ENCODE results near the gene COL6A3. TPM values are rescaled to one million over a fixed set of nuclear protein-coding genes. Genes with fewer than 3 reads are reported as not detected.

COL6A3 gene
- total and polyA plus RNA-seq, 2 of the 13 experiments (the other 11 are each of a cell fraction or from before 2014, with no cell fraction given), result 0.03 TPM; not detected in 1

- TF ChIP-seq, protein P1, sequence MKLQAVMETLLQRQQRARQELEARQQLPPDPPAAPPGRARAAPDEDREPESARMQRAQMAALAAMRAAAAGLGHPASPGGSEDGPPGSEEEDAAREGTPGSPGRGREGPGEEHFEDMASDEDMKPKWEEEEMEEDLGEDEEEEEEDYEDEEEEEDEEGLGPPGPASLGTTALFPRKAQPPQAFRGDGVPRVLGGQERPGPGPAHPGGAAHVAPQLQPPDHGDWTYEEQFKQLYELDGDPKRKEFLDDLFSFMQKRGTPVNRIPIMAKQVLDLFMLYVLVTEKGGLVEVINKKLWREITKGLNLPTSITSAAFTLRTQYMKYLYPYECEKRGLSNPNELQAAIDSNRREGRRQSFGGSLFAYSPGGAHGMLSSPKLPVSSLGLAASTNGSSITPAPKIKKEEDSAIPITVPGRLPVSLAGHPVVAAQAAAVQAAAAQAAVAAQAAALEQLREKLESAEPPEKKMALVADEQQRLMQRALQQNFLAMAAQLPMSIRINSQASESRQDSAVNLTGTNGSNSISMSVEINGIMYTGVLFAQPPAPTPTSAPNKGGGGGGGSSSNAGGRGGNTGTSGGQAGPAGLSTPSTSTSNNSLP (IDR thresholded peaks at IDR 0.05; ENCODE audit: low read depth, low read length), result no peak
- TF ChIP-seq ZNF577 (CRISPR knock-in tag; IDR thresholded peaks at IDR 0.05; ENCODE audit: borderline replicate concordance, low read depth) (no peak), EED (CRISPR knock-in tag; IDR thresholded peaks at IDR 0.05) (no peak), KMT2A (CRISPR knock-in tag; IDR thresholded peaks at IDR 0.05) (no peak)
- Histone ChIP-seq H3K36me3 (replicated peaks in 1 of 2; ENCODE audit: control insufficient read depth in 1 of 2, insufficient read depth in 2 of 2, low read length in 2 of 2) (no peaks in the 10 kb centered on the region), H3K9me3 (ENCODE audit: low read length) (no peaks in the 10 kb centered on the region), H3K4me2 (ENCODE audit: low read depth, low read length) (no peak overlapping the region), H3K27ac (ENCODE audit: extremely low read length, insufficient read depth, low read length) (no peak overlapping the region), H3K27me3 (ENCODE audit: control insufficient read depth in 1 of 2, insufficient read depth in 2 of 2, low read length in 2 of 2) (peaks cover 2 to 64% of the 10 kb centered on the region in 2 experiments; a peak in 4 of 5 replicates), H2AFZ (ENCODE audit: low read length) (no peak overlapping the region), H3K4me1 (ENCODE audit: insufficient read depth, low read length) (peaks cover 6% of the 10 kb centered on the region; the same call in 1 of the 2 replicates), H3K4me3 (replicated peaks in 1 of 3; ENCODE audit: insufficient read depth in 1 of 3, low read depth in 2 of 3, low read length in 3 of 3) (no peak overlapping the region), H3K9ac (ENCODE audit: insufficient read depth, low read depth, low read length) (no peak overlapping the region), H3K79me2 (ENCODE audit: insufficient read depth, low read length) (no peaks in the 10 kb centered on the region), H4K20me1 (ENCODE audit: insufficient read depth, low read length) (peaks cover 2% of the 10 kb centered on the region; the same call in 1 of the 2 replicates)
- WGBS (ENCODE audit: low lambda C conversion rate), result 33% methylated on average over 6 of the region's 6 CpGs
- DNase-seq (ENCODE audit: low spot score) (no peak), FAIRE-seq (no peak), ATAC-seq (no peak)
- intact Hi-C loops (cut with micrococcal nuclease; ENCODE audit: unreplicated experiment) (no loop called here), in situ Hi-C loops (cut with HindIII; ENCODE audit: extremely low pct_ligation_motif_present, low pct_unique_long_range_greater_than_20kb) (no loop called here)
- ChIA-PET CTCF (ENCODE audit: low intra/inter-chr PET ratio, low total read pairs) (no interaction called here), POLR2A (no interaction called here)
- BruUV-seq (replicated peaks), result no TSS peak
Observed at GRCh38 chr2:237448626-237449025, 34.7 kb upstream of the COL6A3 start.

DNA sequence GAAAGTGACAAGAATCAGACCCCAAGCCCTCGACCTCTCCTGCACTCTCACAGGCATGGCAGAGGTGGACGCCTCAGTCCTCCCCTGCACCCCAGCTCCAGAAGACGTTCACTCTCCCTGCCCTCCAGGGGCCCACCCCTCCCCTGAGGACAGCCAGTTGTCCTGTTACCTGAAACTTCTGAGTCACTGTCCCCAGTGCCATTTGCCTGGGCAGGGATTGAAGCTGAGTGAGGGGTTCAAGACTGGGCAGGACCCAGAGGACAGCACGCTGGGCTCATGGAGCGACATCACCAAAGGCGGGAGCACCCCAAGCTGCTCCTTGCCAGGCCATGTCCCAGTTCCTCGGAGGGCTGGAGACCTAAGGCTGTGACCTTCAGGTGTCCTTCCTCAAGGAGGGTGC lies 34.2 kb upstream of the COL6A3 start:
- H3K27me3 ChIP-seq (ENCODE audit: control insufficient read depth in 1 of 2, insufficient read depth in 2 of 2, low read length in 2 of 2), result peaks cover 2 to 60% of the 10 kb centered on the region in 2 experiments; a peak in 4 of 5 replicates
- H2AFZ ChIP-seq (ENCODE audit: low read length), result no peak overlapping the region
- H4K20me1 ChIP-seq (ENCODE audit: insufficient read depth, low read length), result peaks cover 2% of the 10 kb centered on the region; the same call in 1 of the 2 replicates
- POLR2A ChIA-PET, result no interaction called here
- H3K27ac ChIP-seq (ENCODE audit: extremely low read length, insufficient read depth, low read length), result no peak overlapping the region
- H3K4me3 ChIP-seq (replicated peaks in 1 of 3; ENCODE audit: insufficient read depth in 1 of 3, low read depth in 2 of 3, low read length in 3 of 3), result no peak overlapping the region
- no peak for FAIRE-seq
- WGBS (ENCODE audit: low lambda C conversion rate), result 48% methylated on average over 7 of the region's 7 CpGs
- no peaks in the 10 kb centered on the region for H3K36me3 ChIP-seq (replicated peaks in 1 of 2; ENCODE audit: control insufficient read depth in 1 of 2, insufficient read depth in 2 of 2, low read length in 2 of 2)
- intact Hi-C loops (cut with micrococcal nuclease; ENCODE audit: unreplicated experiment), result no loop called here
- no peak for ATAC-seq
- no peaks in the 10 kb centered on the region for H3K79me2 ChIP-seq (ENCODE audit: insufficient read depth, low read length)
- no peak overlapping the region for H3K9ac ChIP-seq (ENCODE audit: insufficient read depth, low read depth, low read length)
- H3K4me2 ChIP-seq (ENCODE audit: low read depth, low read length), result no peak overlapping the region
- H3K4me1 ChIP-seq (ENCODE audit: insufficient read depth, low read length), result peaks cover 6% of the 10 kb centered on the region; the same call in 1 of the 2 replicates
- H3K9me3 ChIP-seq (ENCODE audit: low read length), result no peaks in the 10 kb centered on the region
- no TSS peak for BruUV-seq (replicated peaks)
- in situ Hi-C loops (cut with HindIII; ENCODE audit: extremely low pct_ligation_motif_present, low pct_unique_long_range_greater_than_20kb), result no loop called here
- no peak for DNase-seq (ENCODE audit: low spot score)
- CTCF ChIA-PET (ENCODE audit: low intra/inter-chr PET ratio, low total read pairs), result no interaction called here
- TF ChIP-seq GRHL1 (CRISPR knock-in tag; conservative IDR thresholded peaks at IDR 0.05) (no peak), ARNT2 (CRISPR knock-in tag; IDR thresholded peaks at IDR 0.05; ENCODE audit: low read depth) (no peak), ATF7 (IDR thresholded peaks at IDR 0.05) (no peak), ATF7 (CRISPR knock-in tag; IDR thresholded peaks at IDR 0.05) (no peak), TFAP4 (IDR thresholded peaks at IDR 0.05; ENCODE audit: borderline replicate concordance, low read depth) (no peak), NR1H2 (CRISPR knock-in tag; IDR thresholded peaks at IDR 0.05; ENCODE audit: borderline replicate concordance, low read depth) (no peak), KDM4B (CRISPR knock-in tag; IDR thresholded peaks at IDR 0.05) (no peak), CREB1 (IDR thresholded peaks at IDR 0.05) (no peak), CREB1 (CRISPR knock-in tag; IDR thresholded peaks at IDR 0.05) (no peak), ZNF512 (CRISPR knock-in tag; IDR thresholded peaks at IDR 0.05) (no peak)

Measured in HepG2 (cell line).